Chondrocyte (in vitro differentiated cells): ENCODE data around the gene MMAA. TPM values are rescaled to one million over a fixed set of nuclear protein-coding genes. Genes with fewer than 3 reads are reported as not detected.

Experiments
- DNase-seq: peaks from one replicate; pipeline ENCODE4 v3.0.0; 2021; ENCODE audit warnings: mixed read lengths, low spot score
- H3K27ac Mint-ChIP-seq: one replicate; pipeline ENCODE4 v1.8.0; 2021; ENCODE audit warnings: mild to moderate bottlenecking, moderate library complexity, mixed read lengths; ENCODE audit not compliant: unreplicated experiment
- H3K27me3 Mint-ChIP-seq: 2 replicates; pipeline ENCODE4 v1.8.0; 2021; ENCODE audit warnings: low read depth, mixed read lengths
- H3K36me3 Mint-ChIP-seq: 2 replicates; pipeline ENCODE4 v1.8.0; 2021; ENCODE audit warnings: low read depth, mixed read lengths
- H3K4me1 Mint-ChIP-seq: 2 replicates; pipeline ENCODE4 v1.8.0; 2021; ENCODE audit warnings: low read depth, mild to moderate bottlenecking, mixed read lengths
- H3K4me3 Mint-ChIP-seq: one replicate; pipeline ENCODE4 v1.8.0; 2021; ENCODE audit warnings: mild to moderate bottlenecking, moderate library complexity, mixed read lengths; ENCODE audit not compliant: unreplicated experiment
- H3K9me3 Mint-ChIP-seq: 2 replicates; pipeline ENCODE4 v1.8.0; 2021; ENCODE audit warnings: low read depth, mixed read lengths
- total RNA-seq: library from RNA; stranded (reverse); gene quantifications from 3 replicates; pipeline ENCODE4 v1.2.1, GENCODE V29; 2021
- TF ChIP-seq, protein P1 (sequence below): fragments of 200-600 bp; sonication (generic); IDR thresholded peaks from 2 replicates; pipeline ENCODE4 v1.5.0; 2021; ENCODE audit warnings: antibody characterized with exemption, mild to moderate bottlenecking, moderate library complexity

The MMAA gene
- total RNA-seq, 1 donor from 2014 or later: 9.1 TPM

DNA sequence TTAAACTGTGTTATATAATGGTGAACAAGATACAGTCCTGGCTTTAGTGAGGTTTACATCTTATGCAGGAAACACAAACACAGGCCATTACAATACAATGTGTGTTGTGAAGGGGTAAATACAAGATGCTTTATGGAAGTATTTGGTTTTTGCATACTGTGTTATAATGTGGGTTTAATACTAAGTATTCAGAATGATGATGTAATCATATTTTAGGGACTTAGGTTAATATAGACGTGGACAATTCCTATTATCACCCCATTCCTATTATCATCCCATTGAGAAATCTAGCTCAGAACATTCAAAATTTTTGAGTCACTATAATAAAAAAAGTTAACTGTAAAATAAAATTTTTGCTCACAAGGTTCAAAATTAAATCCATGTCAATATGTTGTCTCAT lies 24.1 kb downstream of the MMAA start:
- Mint-ChIP-seq H3K27ac (no peak overlapping the region), H3K9me3 (no peaks in the 10 kb centered on the region), H3K4me1 (peaks cover 17% of the 10 kb centered on the region), H3K4me3 (no peak overlapping the region), H3K36me3 (peaks cover 11% of the 10 kb centered on the region), H3K27me3 (no peaks in the 10 kb centered on the region)
- DNase-seq: no peak
- TF ChIP-seq, protein P1, sequence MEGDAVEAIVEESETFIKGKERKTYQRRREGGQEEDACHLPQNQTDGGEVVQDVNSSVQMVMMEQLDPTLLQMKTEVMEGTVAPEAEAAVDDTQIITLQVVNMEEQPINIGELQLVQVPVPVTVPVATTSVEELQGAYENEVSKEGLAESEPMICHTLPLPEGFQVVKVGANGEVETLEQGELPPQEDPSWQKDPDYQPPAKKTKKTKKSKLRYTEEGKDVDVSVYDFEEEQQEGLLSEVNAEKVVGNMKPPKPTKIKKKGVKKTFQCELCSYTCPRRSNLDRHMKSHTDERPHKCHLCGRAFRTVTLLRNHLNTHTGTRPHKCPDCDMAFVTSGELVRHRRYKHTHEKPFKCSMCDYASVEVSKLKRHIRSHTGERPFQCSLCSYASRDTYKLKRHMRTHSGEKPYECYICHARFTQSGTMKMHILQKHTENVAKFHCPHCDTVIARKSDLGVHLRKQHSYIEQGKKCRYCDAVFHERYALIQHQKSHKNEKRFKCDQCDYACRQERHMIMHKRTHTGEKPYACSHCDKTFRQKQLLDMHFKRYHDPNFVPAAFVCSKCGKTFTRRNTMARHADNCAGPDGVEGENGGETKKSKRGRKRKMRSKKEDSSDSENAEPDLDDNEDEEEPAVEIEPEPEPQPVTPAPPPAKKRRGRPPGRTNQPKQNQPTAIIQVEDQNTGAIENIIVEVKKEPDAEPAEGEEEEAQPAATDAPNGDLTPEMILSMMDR: no peak

DNA sequence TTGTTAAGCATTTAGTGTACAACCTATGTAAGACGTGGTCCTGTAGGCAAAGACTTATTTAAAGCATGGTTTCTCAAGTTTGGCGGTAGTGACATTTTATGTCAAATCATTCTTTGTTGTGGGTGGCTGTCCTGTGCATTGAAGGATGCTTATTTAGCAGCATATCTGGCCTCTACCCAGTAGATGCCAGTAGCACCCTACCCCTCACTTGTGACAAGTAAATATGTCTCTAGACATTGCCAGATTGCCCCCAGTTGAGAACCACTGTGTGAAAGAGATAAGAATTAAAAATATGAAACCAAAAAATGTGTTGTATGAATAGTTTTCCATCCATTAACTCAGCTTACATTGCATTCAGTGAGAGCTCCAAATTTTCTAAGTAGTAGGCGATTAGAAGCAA lies 25.5 kb downstream of the MMAA start:
- no peak overlapping the region for H3K27ac Mint-ChIP-seq
- no peaks in the 10 kb centered on the region for H3K27me3 Mint-ChIP-seq
- DNase-seq: no peak
- H3K4me1 Mint-ChIP-seq: peaks cover 17% of the 10 kb centered on the region
- peaks cover 8% of the 10 kb centered on the region for H3K36me3 Mint-ChIP-seq
- no peaks in the 10 kb centered on the region for H3K9me3 Mint-ChIP-seq
- H3K4me3 Mint-ChIP-seq: no peak overlapping the region
- TF ChIP-seq, protein P1: peak; percentile 60

DNA sequence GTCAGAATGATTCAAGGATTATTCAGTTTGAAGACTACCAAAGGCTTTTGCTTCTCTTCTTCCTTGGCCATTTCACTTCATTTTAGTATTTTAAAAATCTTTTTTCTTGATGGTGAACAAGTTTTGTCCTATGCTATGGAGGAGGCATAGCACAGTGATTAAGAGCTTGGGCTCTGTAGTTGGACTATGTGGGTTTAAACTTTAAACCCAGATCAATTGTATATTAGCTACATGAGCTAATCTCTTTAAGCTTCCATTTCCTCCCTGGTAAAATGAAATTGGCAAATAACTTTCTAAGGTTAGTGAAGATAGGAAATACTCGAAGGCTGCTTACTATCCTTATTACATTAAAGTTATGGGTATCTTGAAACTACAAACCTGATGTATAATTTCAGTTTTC lies 37.0 kb downstream of the MMAA start:
- Mint-ChIP-seq H3K36me3 (peaks cover 25% of the 10 kb centered on the region), H3K9me3 (peaks cover 3% of the 10 kb centered on the region), H3K27me3 (no peaks in the 10 kb centered on the region), H3K27ac (no peak overlapping the region), H3K4me3 (no peak overlapping the region), H3K4me1 (no peaks in the 10 kb centered on the region)
- DNase-seq: no peak
- TF ChIP-seq, protein P1: no peak

DNA sequence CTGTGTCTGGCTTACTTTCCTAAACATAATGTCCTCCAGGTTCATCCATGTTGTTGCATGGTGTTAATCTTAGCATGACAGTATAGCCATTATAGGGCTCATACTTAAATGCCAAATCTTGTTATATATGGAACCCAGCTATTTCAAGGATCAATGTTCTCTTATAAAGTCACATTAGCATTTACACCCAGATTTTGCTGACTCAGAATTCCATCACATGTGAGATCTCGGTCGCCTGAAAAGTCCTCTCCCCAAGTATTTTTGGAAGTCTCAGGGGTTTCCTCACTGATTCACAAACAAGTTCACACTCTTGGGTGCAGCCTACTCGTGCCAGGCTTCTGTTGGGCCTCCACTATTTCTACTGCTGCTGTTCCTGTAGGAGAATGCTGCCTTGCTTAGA lies 40.9 kb downstream of the MMAA start:
- peaks cover 9% of the 10 kb centered on the region for H3K9me3 Mint-ChIP-seq
- no peak overlapping the region for H3K27ac Mint-ChIP-seq
- H3K36me3 Mint-ChIP-seq: peaks cover 18% of the 10 kb centered on the region
- DNase-seq: no peak
- TF ChIP-seq, protein P1: no peak
- H3K4me3 Mint-ChIP-seq: no peak overlapping the region
- no peaks in the 10 kb centered on the region for H3K27me3 Mint-ChIP-seq
- no peaks in the 10 kb centered on the region for H3K4me1 Mint-ChIP-seq

DNA sequence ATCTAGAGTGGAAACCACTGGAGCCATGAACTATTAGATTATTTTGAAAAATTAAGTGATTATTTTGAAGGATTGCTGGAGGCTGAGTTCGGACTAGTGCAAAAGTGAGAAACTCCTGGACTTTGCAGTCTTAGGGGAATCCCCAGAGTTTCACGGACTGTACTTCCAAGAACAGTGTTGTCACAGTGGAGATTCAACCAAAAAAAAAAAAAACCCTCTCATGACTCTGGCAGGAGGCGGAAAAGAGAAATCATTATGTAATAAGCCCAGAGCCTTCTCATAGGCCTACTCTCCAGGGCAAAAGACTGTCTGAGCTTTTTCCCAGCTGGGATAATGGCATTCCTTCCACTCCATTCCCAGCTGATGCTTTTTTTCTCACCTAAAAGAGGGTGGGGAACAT lies 44.0 kb downstream of the MMAA start:
- Mint-ChIP-seq H3K27ac (no peak overlapping the region), H3K9me3 (peaks cover 11% of the 10 kb centered on the region), H3K36me3 (peaks cover 6% of the 10 kb centered on the region), H3K4me3 (no peak overlapping the region), H3K27me3 (no peaks in the 10 kb centered on the region), H3K4me1 (no peaks in the 10 kb centered on the region)
- TF ChIP-seq, protein P1: no peak
- DNase-seq: no peak
